Adrenal gland (tissue), 12 donors: Measurements from ENCODE around the gene ALX1. TPM values are rescaled to one million over a fixed set of nuclear protein-coding genes. Genes with fewer than 3 reads are reported as not detected.

Source experiments
- DNase-seq, 7 donors: peaks; one replicate each; pipeline ENCODE4 v3.0.0-alpha.2; 2019 to 2020
- H3K27ac ChIP-seq, 5 donors: fragments of 200-600 bp; sonication (generic) in 4 of 5; 1 replicate in 3 of 5; 2 replicates in 2 of 5; pipeline versions ENCODE4 v1.5.1 to v1.8.0; 2016 to 2020; ENCODE audit warnings: mild to moderate bottlenecking in 1 of 5
- H3K27me3 ChIP-seq: fragments of 200-600 bp; 2 replicates; pipeline ENCODE4 v1.8.0; 2021
- H3K36me3 ChIP-seq, 2 donors: fragments of 200-600 bp; replicated peaks in 1 of 2; 1 replicate in 1 of 2; 2 replicates in 1 of 2; pipeline versions ENCODE4 v1.5.1 to v1.8.0; 2018 to 2022
- H3K4me1 ChIP-seq, 2 donors: fragments of 200-600 bp; replicated peaks in 1 of 2; 1 replicate in 1 of 2; 2 replicates in 1 of 2; pipeline versions ENCODE4 v1.5.1 to v1.8.0; 2018 to 2021
- H3K4me3 ChIP-seq, 4 donors: fragments of 200-600 bp; sonication (generic) in 3 of 4; one replicate each; pipeline ENCODE4 v1.5.1; 2016 to 2018
- H3K9me3 ChIP-seq, 3 donors: fragments of 200-600 bp; sonication (generic) in 1 of 3; replicated peaks in 1 of 3; 1 replicate in 2 of 3; 2 replicates in 1 of 3; pipeline versions ENCODE4 v1.5.1 to v1.8.0; 2016 to 2021
- CTCF ChIP-seq, 6 experiments: fragments of 450-650 bp in 4 of 6; fragments of 200-600 bp in 2 of 6; sonication (generic) in 1 of 6; IDR thresholded peaks; 1 replicate in 5 of 6; 2 replicates in 1 of 6; pipeline versions ENCODE4 v1.5.1 to v1.8.0; 2016 to 2021; ENCODE audit warnings: antibody characterized with exemption in 6 of 6, mild to moderate bottlenecking in 2 of 6, moderate library complexity in 1 of 6
- POLR2A ChIP-seq, 2 donors: fragments of 450-650 bp; IDR thresholded peaks; one replicate each; pipeline ENCODE4 v1.6.1; 2017; ENCODE audit warnings: antibody characterized with exemption in 2 of 2, mild to moderate bottlenecking in 2 of 2, moderate library complexity in 1 of 2
- WGBS, 4 donors: extraction: QIAGEN DNeasy Blood & Tissue Kit in 2 of 4; methylation state at CpG; one replicate each; pipeline versions ENCODE4 v1.1.5 to v1.1.7; 2013 to 2017; 5-methylcytosine and 5-hydroxymethylcytosine counted together
- intact Hi-C, 2 donors: fragments of 100-400 bp; cut with DNase I; formaldehyde crosslinking; loops; one replicate each; pipeline versions ENCODE4 v1.14.1 to v1.15.0; 2022 to 2023
- polyA plus RNA-seq, 3 donors: library from polyadenylated mRNA; stranded (reverse); fragments of 200-250 nt in 2 of 3; fragments of 350-450 nt in 1 of 3; fragmentation: Illumina TruSeq in 1 of 3; extraction: RNeasy Lipid Tissue Mini Kit (QIAGEN cat#74804) in 1 of 3; gene quantifications; one replicate each; pipeline ENCODE4 v1.2.3, GENCODE V29; 2013 to 2014
- total RNA-seq, 9 donors: library from RNA; depleted of rRNA in 4 of 9; stranded (reverse); fragments of >200 nt in 4 of 9; fragments of 120-200 nt in 1 of 9; fragmentation: NEBNext Ultra II Directional in 1 of 9; extraction: Animal tissue kit (Norgen Biotek cat#: 25700) in 1 of 9; gene quantifications; one replicate each; pipeline versions ENCODE4 v1.1.0 to v1.2.4, GENCODE V29; 2013 to 2023
- donor health status: healthy with polysubstance abuse.
- donor health status: Bipolar disorder and iron deficiency.
- donor health status: DM: yes; HTN: yes; CAD: no.
- donor health status: DM: no; HTN: no; CAD: no.
- donor health status: DM: no; HTN: no; CAD: no.
- donor health status: DM: yes; HTN: yes; CAD: no.

Gene ALX1
- total and polyA plus RNA-seq, 12 donors: 0.17 TPM; not detected in 11

- Histone ChIP-seq H3K4me3 (peak overlapping the region in 1 of 4 donors; percentile 42), H3K27ac (no peak overlapping the region), H3K27me3 (peaks cover 79% of the 10 kb centered on the region), H3K9me3 (no peaks in the 10 kb centered on the region), H3K36me3 (no peaks in the 10 kb centered on the region), H3K4me1 (peaks cover 0 to 12% of the 10 kb centered on the region in 2 donors)
- WGBS, 4 donors: 9 to 12% (median 9%) methylated on average over 15 of the region's 15 CpGs
- DNase-seq: no peak
- intact Hi-C loops: no loop called here
- no peak for TF ChIP-seq CTCF (IDR thresholded peaks at IDR 0.05)
- no peak for TF ChIP-seq POLR2A (IDR thresholded peaks at IDR 0.05)
Observed at GRCh38 chr12:85280984-85281630, 1.1 kb downstream of the ALX1 start.

DNA sequence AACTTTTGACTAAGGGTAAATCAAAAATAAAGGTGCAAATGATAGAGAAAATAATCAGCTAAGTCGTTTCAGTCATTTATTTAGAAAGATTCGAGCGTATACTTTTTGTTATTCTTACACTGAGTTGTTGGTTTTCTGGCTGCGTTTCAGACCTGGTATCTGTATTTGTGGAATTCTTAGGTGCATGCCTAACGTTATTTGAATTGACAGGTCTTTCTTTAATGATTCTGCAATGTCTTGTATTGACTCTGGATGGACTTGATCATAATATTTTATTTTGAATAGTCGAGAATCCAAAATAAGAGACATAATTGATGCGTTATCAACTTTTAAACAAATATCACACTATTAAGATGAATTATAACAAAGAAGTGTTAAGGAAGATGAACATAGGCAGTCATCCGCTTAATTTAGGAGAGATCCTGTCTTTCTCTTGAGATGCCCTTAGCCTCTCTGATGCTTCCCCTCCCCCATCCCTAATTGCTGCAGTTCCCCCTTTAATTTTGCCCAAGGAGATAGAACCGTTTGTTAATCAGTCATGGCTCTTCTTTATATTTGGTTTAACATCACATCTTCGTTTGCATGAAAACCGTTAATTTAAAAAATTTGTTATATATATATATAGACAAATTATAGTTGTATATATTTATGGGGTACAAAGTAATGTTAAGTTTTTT, 1.8 kb downstream of the ALX1 start:
- no peak for DNase-seq
- WGBS, 4 donors: 12 to 15% (median 13%) methylated on average over 11 of the region's 11 CpGs
- intact Hi-C loops: no loop called here
- Histone ChIP-seq H3K36me3 (no peaks in the 10 kb centered on the region), H3K27ac (no peak overlapping the region), H3K4me3 (no peak overlapping the region), H3K27me3 (peaks cover 73% of the 10 kb centered on the region), H3K9me3 (no peaks in the 10 kb centered on the region), H3K4me1 (peaks cover 0 to 12% of the 10 kb centered on the region in 2 donors)
- no peak for TF ChIP-seq CTCF (IDR thresholded peaks at IDR 0.05)
- TF ChIP-seq POLR2A (IDR thresholded peaks at IDR 0.05): no peak

GRCh38 chr12:85283560-85283959, 3.5 kb downstream of the ALX1 start:
- H3K36me3 ChIP-seq: no peaks in the 10 kb centered on the region
- TF ChIP-seq CTCF (IDR thresholded peaks at IDR 0.05) (no peak), POLR2A (IDR thresholded peaks at IDR 0.05) (no peak)
- no peak overlapping the region for H3K27ac ChIP-seq
- 44 to 62% (median 51%) methylated on average over 6 of the region's 6 CpGs for WGBS, 4 donors
- no peak overlapping the region for H3K4me3 ChIP-seq
- H3K4me1 ChIP-seq: peaks cover 0 to 12% of the 10 kb centered on the region in 2 donors
- H3K27me3 ChIP-seq: peaks cover 61% of the 10 kb centered on the region
- no peak for DNase-seq
- intact Hi-C loops: no loop called here
- no peaks in the 10 kb centered on the region for H3K9me3 ChIP-seq

DNA sequence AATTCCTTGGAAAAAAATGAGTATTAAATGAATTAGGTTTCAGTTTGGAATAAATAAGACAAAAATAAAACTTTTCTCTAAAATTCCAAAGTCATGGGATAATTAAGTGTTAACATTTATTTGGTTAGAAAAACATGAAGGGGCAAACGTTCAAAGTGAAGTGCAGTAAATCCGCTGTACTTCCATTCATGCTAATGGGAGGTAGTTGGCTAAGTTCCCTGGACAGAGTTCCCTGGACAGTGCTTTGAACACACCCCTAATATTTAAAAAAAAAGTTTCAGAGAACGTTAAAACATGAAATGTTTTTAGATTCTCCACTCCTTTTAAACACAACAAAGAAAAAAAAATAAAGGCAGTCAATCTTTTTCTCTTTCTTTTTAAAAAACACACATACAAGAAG, 16.3 kb downstream of the ALX1 start:
- Histone ChIP-seq H3K9me3 (no peaks in the 10 kb centered on the region), H3K27ac (no peak overlapping the region), H3K4me3 (no peak overlapping the region), H3K36me3 (no peaks in the 10 kb centered on the region), H3K27me3 (no peaks in the 10 kb centered on the region), H3K4me1 (no peaks in the 10 kb centered on the region)
- intact Hi-C loops: no loop called here
- DNase-seq: no peak
- TF ChIP-seq CTCF (IDR thresholded peaks at IDR 0.05) (no peak), POLR2A (IDR thresholded peaks at IDR 0.05) (no peak)
- WGBS, 4 donors: 28 to 34% (median 31%) methylated on average over 3 of the region's 3 CpGs
